Measurements from ENCODE around the gene KCTD10. TPM values are rescaled to one million over a fixed set of nuclear protein-coding genes. Genes with fewer than 3 reads are reported as not detected.

Gene KCTD10
- total RNA-seq, 1 experiment from 2014 or later = 71.3 TPM

- no peaks in the 10 kb centered on the region for H3K23me2 ChIP-seq (ENCODE audit: insufficient read length, low read depth, low read length, poor library complexity, severe bottlenecking)
- H4K20me1 ChIP-seq (ENCODE audit: control insufficient read depth, insufficient read depth, insufficient read length) = no peaks in the 10 kb centered on the region
- no peak overlapping the region for H3K9ac ChIP-seq (ENCODE audit: extremely low read depth, insufficient read length, low read length)
- H3K4me1 ChIP-seq (ENCODE audit: insufficient read depth, low read length) = no peaks in the 10 kb centered on the region
- no peak for TF ChIP-seq CTCF (conservative IDR thresholded peaks at IDR 0.05)
- H3K27me3 ChIP-seq (ENCODE audit: insufficient read depth, low read length) = no peaks in the 10 kb centered on the region
- H3K4me2 ChIP-seq (ENCODE audit: insufficient read depth, insufficient read length, low read length) = no peak overlapping the region
- no peak overlapping the region for H4K5ac ChIP-seq (ENCODE audit: insufficient read length, low read depth, low read length)
- no peak overlapping the region for H2BK5ac ChIP-seq (ENCODE audit: insufficient read length, low read length)
- no peak overlapping the region for H3K4ac ChIP-seq (ENCODE audit: low read depth, low read length)
- no peak overlapping the region for H4K91ac ChIP-seq (ENCODE audit: insufficient read length, low read depth, low read length)
- H3K9me3 ChIP-seq (ENCODE audit: control insufficient read depth, low read depth, low read length) = no peaks in the 10 kb centered on the region
- no peaks in the 10 kb centered on the region for H3K79me1 ChIP-seq (ENCODE audit: insufficient read depth, low read depth, low read length, poor library complexity, severe bottlenecking)
- no peak for DNase-seq
- no peak overlapping the region for H2BK12ac ChIP-seq (ENCODE audit: insufficient read length, low read depth, low read length)
- no peak overlapping the region for H4K8ac ChIP-seq (replicated peaks; ENCODE audit: insufficient read length, low read depth, low read length)
- no peak overlapping the region for H3K14ac ChIP-seq (ENCODE audit: insufficient read depth, low read length)
- no peak overlapping the region for H2AFZ ChIP-seq (ENCODE audit: low read length)
- H3K36me3 Mint-ChIP-seq (ENCODE audit: insufficient read depth in 1 of 3, low read depth in 3 of 3) = peaks cover 12 to 65% (median 53%) of the 10 kb centered on the region in 3 experiments; a peak in 6 of 7 replicates
- H3K4me1 Mint-ChIP-seq = 0 out of 4 replicates have a peak, but pooled peaks cover 0 to 2% of the 10 kb centered on the region in 2 experiments
- no peak overlapping the region for H3K27ac ChIP-seq (ENCODE audit: insufficient read length, low read depth, low read length)
- H2BK120ac ChIP-seq (ENCODE audit: low read depth, low read length, poor library complexity, severe bottlenecking) = no peak overlapping the region
- WGBS (ENCODE audit: extremely low coverage, insufficient read length, low lambda C conversion rate) = no CpG with 5 or more reads among the region's 6 CpGs
- no peak overlapping the region for H2AK5ac ChIP-seq (ENCODE audit: insufficient read length, low read length)
- H3K56ac ChIP-seq (ENCODE audit: insufficient read length, low read depth, low read length) = no peak overlapping the region
- no peaks in the 10 kb centered on the region for H3K27me3 Mint-ChIP-seq (ENCODE audit: low read depth)
- no peak overlapping the region for H3K4me3 Mint-ChIP-seq
- H3T11ph ChIP-seq (ENCODE audit: low read length) = no peak overlapping the region
- no peaks in the 10 kb centered on the region for H3K79me2 ChIP-seq (ENCODE audit: insufficient read depth, low read length)
- H3K27ac Mint-ChIP-seq = peak overlapping the region in 1 of 3 experiments; percentile 69; a peak in 1 of 7 replicates
- H2BK20ac ChIP-seq (ENCODE audit: low read depth, low read length, poor library complexity, severe bottlenecking) = no peak overlapping the region
- no peak overlapping the region for H2BK15ac ChIP-seq (ENCODE audit: low read depth, low read length)
- H3K9me3 Mint-ChIP-seq = no peaks in the 10 kb centered on the region
- H3K23ac ChIP-seq (ENCODE audit: insufficient read length, low read depth, low read length) = no peak overlapping the region
- H3K18ac ChIP-seq (ENCODE audit: insufficient read length, low read depth, low read length) = no peak overlapping the region
Observed at GRCh38 chr12:109501299-109501698, 24.2 kb upstream of the KCTD10 start.
